ENCODE data around the gene APMAP.

DNA sequence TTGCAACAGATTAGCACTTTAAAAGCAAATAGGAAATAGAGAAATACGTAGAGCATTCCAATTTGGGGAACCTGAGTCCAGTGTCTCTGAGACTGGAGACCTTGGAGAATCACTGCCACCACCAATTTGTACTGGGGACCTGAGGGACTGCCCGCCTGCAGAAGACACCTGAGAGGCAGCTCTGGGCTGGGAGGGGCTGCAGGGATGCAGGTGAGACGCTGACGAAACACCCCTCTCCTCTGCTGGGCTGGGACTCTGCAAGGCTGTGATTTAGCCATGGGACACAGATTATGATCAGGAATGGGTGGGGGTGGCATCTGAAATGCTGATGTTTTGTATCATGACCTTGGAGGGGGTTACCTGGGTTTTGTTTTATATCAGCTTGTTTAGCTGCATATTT, 7.0 kb upstream of the APMAP start:
- no peak for TF ChIP-seq CEBPB (IDR thresholded peaks at IDR 0.05; ENCODE audit: low read depth)
- TF ChIP-seq CTCF (IDR thresholded peaks at IDR 0.05 in 2 of 3, conservative IDR thresholded peaks at IDR 0.05 in 1 of 3; ENCODE audit: borderline replicate concordance in 1 of 3, insufficient read depth in 1 of 3, low read depth in 2 of 3, low read length in 2 of 3) = no peak
- no peak for TF ChIP-seq EZH2phosphoT487 (IDR thresholded peaks at IDR 0.05; ENCODE audit: borderline replicate concordance)
- TF ChIP-seq EGR1 (IDR thresholded peaks at IDR 0.05; ENCODE audit: low read depth) = no peak
- no peak for TF ChIP-seq SIN3A (IDR thresholded peaks at IDR 0.05; ENCODE audit: low read depth)
- TF ChIP-seq EZH2 (IDR thresholded peaks at IDR 0.05) = no peak
- TF ChIP-seq YY1 (IDR thresholded peaks at IDR 0.05; ENCODE audit: extremely low read depth, insufficient replicate concordance, low read depth, low read length) = no peak
- TF ChIP-seq POLR2A (IDR thresholded peaks at IDR 0.05; ENCODE audit: borderline replicate concordance, extremely low read depth, insufficient read depth, insufficient read length) = no peak
